WTC11 (cell line): ENCODE results near the gene TAF4. TPM values are rescaled to one million over a fixed set of nuclear protein-coding genes. Genes with fewer than 3 reads are reported as not detected.

Source experiments
- ATAC-seq: fragments of 200-7000 bp; cut with Tn5 transposase; 2 replicates; pipeline ENCODE4 v1.10.0; 2021; ENCODE audit warnings: mild to moderate bottlenecking, moderate library complexity
- CTCF ChIA-PET: fragments of 300-600 bp; sonication (Branson Sonifier 250); formaldehyde crosslinking; loops from one replicate; lab custom pipeline; 2021; ENCODE audit warnings: antibody characterized with exemption; lab: Charles Lee
- POLR2A ChIA-PET: fragments of 350-600 bp; sonication (Branson Sonifier 250); formaldehyde crosslinking; loops from one replicate; lab custom pipeline; 2021; ENCODE audit warnings: antibody characterized with exemption; lab: Charles Lee
- DNase-seq: peaks from one replicate; pipeline ENCODE4 v3.0.0; 2021; ENCODE audit warnings: low spot score
- H3K27ac Mint-ChIP-seq: 2 replicates; pipeline ENCODE4 v1.8.0; 2021; ENCODE audit warnings: mixed read lengths
- H3K27me3 Mint-ChIP-seq: 2 replicates; pipeline ENCODE4 v1.8.0; 2021; ENCODE audit warnings: low read depth, mild to moderate bottlenecking, moderate library complexity, mixed read lengths
- H3K36me3 Mint-ChIP-seq: 2 replicates; pipeline ENCODE4 v1.8.0; 2021; ENCODE audit warnings: mixed read lengths
- H3K4me1 Mint-ChIP-seq: 2 replicates; pipeline ENCODE4 v1.8.0; 2022; ENCODE audit warnings: mixed read lengths
- H3K4me3 Mint-ChIP-seq: 2 replicates; pipeline ENCODE4 v1.8.0; 2021; ENCODE audit warnings: mild to moderate bottlenecking, moderate library complexity, mixed read lengths
- H3K9me3 Mint-ChIP-seq: 2 replicates; pipeline ENCODE4 v1.8.0; 2021; ENCODE audit warnings: mixed read lengths
- ARID4B ChIP-seq: sonication (generic); formaldehyde crosslinking; IDR thresholded peaks from 2 replicates; pipeline ENCODE4 v1.8.0; 2023; ENCODE audit warnings: missing genetic modification reagents, mild to moderate bottlenecking, borderline replicate concordance
- CTCF ChIP-seq: fragments of 200-600 bp; IDR thresholded peaks from 2 replicates; pipeline ENCODE4 v1.8.0; 2022; ENCODE audit warnings: antibody characterized with exemption
- GTF2I ChIP-seq: fragments of 250-450 bp; sonication (Bioruptor Pico); conservative IDR thresholded peaks from 2 replicates; pipeline ENCODE4 v1.4.0; 2021; ENCODE audit warnings: mild to moderate bottlenecking
- IRF1 ChIP-seq: sonication (generic); formaldehyde crosslinking; IDR thresholded peaks from 2 replicates; pipeline ENCODE4 v1.8.0; 2023; ENCODE audit warnings: missing genetic modification reagents
- MLX ChIP-seq: sonication (generic); formaldehyde crosslinking; IDR thresholded peaks from 2 replicates; pipeline ENCODE4 v1.8.1; 2023; ENCODE audit warnings: mild to moderate bottlenecking, missing genetic modification reagents, moderate library complexity
- MXD4 ChIP-seq: fragments of 250-450 bp; sonication (Bioruptor Pico); IDR thresholded peaks from 2 replicates; pipeline ENCODE4 v1.8.0; 2021; ENCODE audit warnings: mild to moderate bottlenecking, moderate library complexity, borderline replicate concordance
- PREB ChIP-seq: sonication (generic); formaldehyde crosslinking; IDR thresholded peaks from 2 replicates; pipeline ENCODE4 v1.8.1; 2022; ENCODE audit warnings: mild to moderate bottlenecking, missing genetic modification reagents, moderate library complexity, borderline replicate concordance
- SMAD4 ChIP-seq: sonication (generic); formaldehyde crosslinking; IDR thresholded peaks from 2 replicates; pipeline ENCODE4 v1.8.0; 2022; ENCODE audit warnings: mild to moderate bottlenecking, missing genetic modification reagents
- TEAD1 ChIP-seq: sonication (generic); formaldehyde crosslinking; IDR thresholded peaks from 2 replicates; pipeline ENCODE4 v1.8.0; 2022; ENCODE audit warnings: mild to moderate bottlenecking, missing genetic modification reagents
- ZNF121 ChIP-seq: sonication (generic); formaldehyde crosslinking; IDR thresholded peaks from 2 replicates; pipeline ENCODE4 v1.8.0; 2023; ENCODE audit warnings: missing genetic modification reagents
- ZNF512 ChIP-seq: sonication (generic); formaldehyde crosslinking; IDR thresholded peaks from 2 replicates; pipeline ENCODE4 v1.8.1; 2022; ENCODE audit warnings: missing genetic modification reagents, borderline replicate concordance
- ZNF671 ChIP-seq: fragments of 250-450 bp; sonication (Bioruptor Pico); IDR thresholded peaks from 2 replicates; pipeline ENCODE4 v1.8.0; 2021; ENCODE audit warnings: mild to moderate bottlenecking
- ZSCAN18 ChIP-seq: fragments of 250-450 bp; sonication (Bioruptor Pico); IDR thresholded peaks from 2 replicates; pipeline ENCODE4 v2.1.2; 2022; ENCODE audit warnings: mild to moderate bottlenecking, moderate library complexity
- total RNA-seq: library from RNA; stranded (reverse); gene quantifications from 3 replicates; pipeline ENCODE4 v1.2.3, GENCODE V29; 2021

Gene TAF4
- total RNA-seq, 1 experiment from 2014 or later, result 34.4 TPM

- TF ChIP-seq PREB (no peak), ARID4B (CRISPR knock-in tag) (no peak), IRF1 (CRISPR knock-in tag) (no peak), MLX (CRISPR knock-in tag) (no peak), ZNF512 (CRISPR knock-in tag) (no peak), ZNF121 (CRISPR knock-in tag) (no peak), TEAD1 (CRISPR knock-in tag) (no peak), CTCF (no peak)
These were observed 81.7 kb downstream of the TAF4 start (continued) for GRCh38 chr20:61983965-61984364.

GRCh38 chr20:61982951-61983315, 82.7 kb downstream of the TAF4 start:
- no peak; the same call in 1 of the 2 replicates for ATAC-seq
- ChIA-PET CTCF (interaction anchor here (0.7 kb wide), 1 partner anchor 427 kb away, joined by 3 read pairs; no protein-coding TSS in a partner anchor), POLR2A (no interaction called here)
- TF ChIP-seq MLX (CRISPR knock-in tag) (no peak), MXD4 (CRISPR knock-in tag) (no peak), ZSCAN18 (CRISPR knock-in tag) (no peak), SMAD4 (no peak), ZNF671 (CRISPR knock-in tag) (no peak), GTF2I (CRISPR knock-in tag) (no peak)
- Mint-ChIP-seq H3K27ac (no peak overlapping the region), H3K27me3 (no peaks in the 10 kb centered on the region), H3K4me3 (no peak overlapping the region), H3K4me1 (no peaks in the 10 kb centered on the region; the same call in 1 of the 2 replicates), H3K9me3 (no peaks in the 10 kb centered on the region), H3K36me3 (peaks cover 31% of the 10 kb centered on the region)
- no peak for DNase-seq
